HG03460 (cell line): ENCODE data around the gene KIF6.

Experiments
- ATAC-seq: cut with Tn5 transposase; IDR thresholded peaks from one replicate; pipeline ENCODE4 v1.9.1; 2021; ENCODE audit not compliant: unreplicated experiment

KIF6 gene

DNA sequence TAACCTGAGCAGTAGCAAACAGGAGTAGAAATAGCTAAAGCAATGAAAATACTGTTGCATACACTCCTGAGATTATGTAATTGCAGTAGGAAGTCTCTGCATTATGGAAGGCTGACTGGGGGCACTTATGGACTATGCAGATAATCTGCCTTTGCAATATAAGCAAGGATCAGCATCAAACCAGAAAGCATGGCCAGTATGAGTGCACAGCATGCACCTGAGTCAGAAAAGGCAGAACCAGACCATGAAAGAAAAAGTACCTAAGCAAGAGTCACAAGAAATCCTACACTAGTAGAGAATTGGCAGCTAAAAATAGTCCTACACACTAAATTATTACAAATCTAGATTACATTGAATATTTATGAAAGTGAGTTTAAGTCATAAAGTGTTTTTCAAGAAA, 164.3 kb downstream of the KIF6 start:
- ATAC-seq, result no peak

GRCh38 chr6:39558591-39559190, 166.5 kb downstream of the KIF6 start:
- ATAC-seq, result no peak

- ATAC-seq, result no peak
Measured at GRCh38 chr6:39558079-39558478, 167.1 kb downstream of the KIF6 start.

- ATAC-seq, result no peak
Measured at GRCh38 chr6:39555136-39555535, 170.1 kb downstream of the KIF6 start.

- no peak for ATAC-seq
Measured at GRCh38 chr6:39553860-39554802, 171.1 kb downstream of the KIF6 start.

DNA sequence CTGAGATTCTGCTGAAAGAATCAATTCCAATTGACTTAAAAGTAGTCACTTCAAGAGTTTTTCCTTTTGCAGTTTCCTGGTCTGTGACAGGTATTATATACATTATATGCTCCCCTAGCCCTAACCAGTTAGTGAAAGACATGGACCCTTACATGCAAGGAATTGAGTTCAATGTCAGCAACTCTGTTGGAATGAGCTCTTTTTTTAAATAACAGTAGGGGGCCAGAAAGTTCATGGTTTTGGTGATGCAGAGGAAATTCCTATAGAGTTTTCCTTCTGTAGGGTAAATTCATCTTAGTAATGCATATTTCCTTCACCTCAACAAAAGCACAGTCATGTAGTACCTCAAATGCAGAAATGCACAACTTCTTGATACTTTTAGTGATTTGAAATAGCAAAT, 172.2 kb downstream of the KIF6 start:
- ATAC-seq, result no peak

DNA sequence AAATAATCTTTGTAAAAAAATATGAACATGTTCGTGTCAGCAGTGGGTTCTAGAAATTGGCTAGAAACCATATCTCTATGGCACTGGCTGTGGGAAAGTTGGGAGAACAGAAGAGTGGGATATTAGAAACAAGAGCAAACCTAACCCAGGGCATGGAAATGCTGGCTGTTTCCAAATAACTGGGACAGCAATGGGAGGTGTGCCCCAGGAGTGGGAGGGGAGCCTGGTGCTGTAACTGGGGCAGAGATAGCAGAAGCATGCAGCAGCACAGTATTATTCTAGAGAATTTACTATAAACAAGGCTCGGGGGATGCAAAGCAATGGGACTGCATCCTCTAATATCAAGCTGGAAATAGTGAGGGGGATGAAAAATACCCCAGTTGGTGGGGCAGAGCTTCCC, 175.0 kb downstream of the KIF6 start:
- ATAC-seq, result no peak

- ATAC-seq, result no peak
Measured at GRCh38 chr6:39546731-39547130, 178.5 kb downstream of the KIF6 start.

DNA sequence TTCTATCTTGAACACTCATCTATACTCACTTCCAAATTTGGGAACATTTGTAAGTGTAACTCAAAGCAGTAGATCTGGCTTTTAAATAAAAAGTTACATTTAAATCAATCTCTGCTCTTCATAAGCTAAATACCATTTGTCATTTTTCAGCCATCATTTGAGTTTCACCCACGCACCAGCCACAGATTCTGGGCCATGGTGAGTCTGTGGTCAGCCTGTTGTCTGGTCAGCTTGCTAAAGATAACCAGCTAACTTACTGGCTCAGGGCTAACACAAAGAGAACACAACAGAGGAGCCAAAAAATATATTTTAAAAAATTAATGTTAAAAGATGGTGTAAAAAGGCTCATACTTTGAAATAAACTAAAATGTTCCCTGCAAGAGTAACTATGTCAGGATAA, 181.3 kb downstream of the KIF6 start:
- no peak for ATAC-seq

DNA sequence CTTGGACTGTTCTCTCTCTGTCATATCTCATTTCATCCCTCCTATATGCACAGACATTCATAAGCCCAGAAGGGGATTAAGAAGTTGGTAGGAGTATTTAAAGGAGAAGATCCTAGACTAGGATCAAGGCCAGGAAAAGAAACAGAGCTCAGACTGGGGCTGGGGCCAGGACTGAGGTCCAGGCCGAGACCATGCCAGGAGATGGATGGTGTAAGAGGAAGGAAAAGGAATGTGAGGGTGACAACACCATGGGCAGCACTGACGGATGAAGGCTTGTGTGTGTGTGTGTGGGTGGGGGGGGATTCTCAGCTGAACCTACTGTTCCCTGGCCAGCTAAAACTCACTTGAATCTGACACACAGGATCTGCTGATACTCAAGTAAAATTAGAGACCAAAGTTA, 182.1 kb downstream of the KIF6 start:
- no peak for ATAC-seq

DNA sequence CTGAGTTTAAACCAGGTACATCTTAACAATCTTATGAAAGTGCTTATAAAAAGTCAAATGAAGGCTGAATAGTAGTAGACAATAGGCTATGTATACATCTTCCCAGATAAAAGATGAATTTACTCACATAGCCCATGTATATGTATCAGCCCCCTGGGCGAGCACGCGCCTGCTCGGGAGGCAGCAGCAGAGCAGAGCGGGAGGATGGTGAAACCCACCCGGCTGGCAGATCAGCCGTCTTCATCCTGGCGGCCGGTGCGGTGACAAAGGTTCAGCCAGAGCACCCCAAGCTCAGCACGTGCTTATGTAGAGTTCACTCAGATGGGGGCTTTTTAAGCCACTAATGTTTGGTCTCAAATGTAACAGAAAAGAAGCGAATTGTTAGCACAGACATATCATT, 184.8 kb downstream of the KIF6 start:
- ATAC-seq, result no peak

GRCh38 chr6:39530201-39530759, 194.9 kb downstream of the KIF6 start:
- ATAC-seq, result peak; percentile 98

- ATAC-seq, result no peak
Measured at GRCh38 chr6:39527792-39528564, 197.2 kb downstream of the KIF6 start.

DNA sequence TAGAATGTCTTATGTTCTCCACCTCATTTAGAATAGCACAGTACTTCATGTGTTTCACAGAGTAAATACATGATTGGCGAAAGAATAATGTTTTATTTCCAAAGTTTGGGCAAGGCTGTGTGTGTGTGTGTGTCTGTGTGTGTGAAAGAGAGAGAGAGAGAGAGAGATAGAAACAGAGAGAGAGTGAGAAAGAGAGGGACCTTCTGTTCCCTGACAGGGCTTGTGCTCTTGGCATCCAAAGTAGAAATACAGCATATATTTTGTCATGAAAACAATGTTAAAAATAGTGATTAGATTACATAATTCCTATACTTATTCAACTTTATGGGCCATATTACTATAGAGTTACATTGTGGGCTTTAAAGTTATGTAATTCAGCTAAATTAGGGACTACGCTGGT, 201.2 kb downstream of the KIF6 start:
- no peak for ATAC-seq

GRCh38 chr6:39521958-39522357, 203.2 kb downstream of the KIF6 start:
- ATAC-seq, result no peak

DNA sequence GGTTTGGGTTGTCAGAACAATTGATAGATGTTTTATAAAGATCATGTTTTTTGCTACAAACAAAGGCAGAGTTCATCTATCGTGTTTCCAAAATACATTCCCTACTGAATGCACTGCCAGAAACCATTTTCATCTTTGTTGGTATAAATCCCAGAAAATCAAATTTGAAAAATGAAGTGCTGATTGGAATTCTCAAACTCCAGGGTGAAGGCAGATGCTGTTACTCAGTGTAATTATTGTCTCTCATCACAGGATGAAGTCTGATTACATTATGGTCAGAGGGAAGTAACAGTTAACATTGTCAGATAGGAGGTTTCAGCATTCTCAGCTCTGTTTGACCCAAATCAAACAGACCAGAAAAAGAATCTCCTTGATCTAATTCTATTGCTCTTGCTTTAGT, 204.3 kb downstream of the KIF6 start:
- no peak for ATAC-seq

GRCh38 chr6:39520411-39520810, 204.8 kb downstream of the KIF6 start:
- ATAC-seq, result no peak

DNA sequence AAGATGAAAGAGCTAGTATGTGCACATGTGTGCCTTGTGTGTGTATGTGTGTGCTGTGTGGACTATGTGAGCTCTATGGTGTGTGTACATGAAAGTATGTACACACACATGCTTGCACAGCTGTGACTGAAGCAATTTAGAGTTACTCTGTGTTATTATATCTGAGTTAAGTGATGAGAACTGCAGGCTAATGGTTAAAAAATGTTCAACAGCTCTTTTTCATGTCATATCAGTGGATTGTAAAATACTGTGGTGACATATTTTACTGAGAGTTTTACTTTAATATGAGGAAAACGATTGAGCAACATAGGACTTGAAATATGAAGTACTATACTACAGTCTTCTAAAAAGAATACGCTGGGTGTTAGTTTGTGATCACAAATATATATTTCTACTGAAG, 207.0 kb downstream of the KIF6 start:
- no peak for ATAC-seq

DNA sequence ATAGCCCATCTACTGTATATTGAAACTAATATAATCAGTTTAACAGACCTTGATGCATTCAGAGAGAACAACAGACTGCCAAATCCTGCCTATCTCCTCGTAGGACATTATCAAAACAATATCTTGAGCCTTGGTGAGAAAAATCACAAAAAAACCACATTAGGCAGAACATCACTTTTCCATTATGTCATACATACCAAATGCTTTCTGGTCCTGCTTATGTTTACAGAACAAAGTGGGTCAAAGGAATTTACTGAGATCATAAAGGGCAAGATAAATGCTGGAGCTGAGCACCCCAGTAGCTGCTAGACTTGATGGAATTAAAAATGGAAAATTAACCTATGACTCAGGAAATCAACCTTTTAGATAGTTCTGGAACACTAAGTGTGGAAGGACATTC, 207.5 kb downstream of the KIF6 start:
- no peak for ATAC-seq

DNA sequence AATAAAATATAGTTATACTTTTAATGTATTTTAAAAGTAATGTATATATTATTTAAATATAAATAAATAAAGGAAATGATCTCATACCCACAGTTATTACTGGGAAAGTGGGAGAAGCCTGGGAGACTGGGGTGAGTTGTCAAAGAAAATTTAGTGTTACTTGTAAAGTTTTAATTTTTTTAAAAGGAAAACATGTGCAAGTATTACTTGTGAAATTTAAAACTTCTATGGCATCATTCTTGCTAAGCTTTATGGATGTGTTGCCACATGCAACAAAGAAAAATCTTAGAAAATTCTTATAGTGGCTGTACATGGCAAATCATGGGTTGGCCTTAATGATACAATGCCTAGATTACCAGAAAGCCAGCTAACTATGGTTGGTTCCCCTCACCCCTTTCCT, 208.7 kb downstream of the KIF6 start:
- ATAC-seq, result no peak

GRCh38 chr6:39515471-39515870, 209.7 kb downstream of the KIF6 start:
- ATAC-seq, result no peak
